ENCODE data around the gene GPRASP2.
A peak's percentile ranks its signal among the peaks of the same experiment; 100 is the strongest.

GPRASP2 gene

GRCh38 chrX:102745857-102746584 is 33.8 kb downstream of the GPRASP2 start:
- peak in 1 of 2 donors; percentile 5 for DNase-seq

GRCh38 chrX:102765217-102765616 is 53.0 kb downstream of the GPRASP2 start:
- no peak for DNase-seq

- no peak for DNase-seq
Measured at GRCh38 chrX:102765809-102766208, 53.6 kb downstream of the GPRASP2 start.

- no peak for DNase-seq
Measured at GRCh38 chrX:102767287-102767686, 55.0 kb downstream of the GPRASP2 start.

Measured in CD4-positive, alpha-beta T cell treated with Interferon alpha-2 for 1 hour (primary cell).